ENCODE data around the gene NEK11. TPM values are rescaled to one million over a fixed set of nuclear protein-coding genes. Genes with fewer than 3 reads are reported as not detected.

Gene NEK11
- total RNA-seq, 1 experiment from 2014 or later = 10.5 TPM

- DNase-seq = no peak
- Histone ChIP-seq H3K9me3 (no peaks in the 10 kb centered on the region), H3K4me3 (no peak overlapping the region), H3K36me3 (no peaks in the 10 kb centered on the region), H3K27me3 (no peaks in the 10 kb centered on the region)
Measured at GRCh38 chr3:131079086-131079485, 52.4 kb downstream of the NEK11 start.

- H3K9me3 ChIP-seq = no peaks in the 10 kb centered on the region
- H3K27me3 ChIP-seq = no peaks in the 10 kb centered on the region
- no peak for DNase-seq
- no peaks in the 10 kb centered on the region for H3K36me3 ChIP-seq
- H3K4me3 ChIP-seq = no peak overlapping the region
Measured at GRCh38 chr3:131081224-131081623, 54.5 kb downstream of the NEK11 start.

- no peak for DNase-seq
- H3K4me3 ChIP-seq = no peak overlapping the region
- no peaks in the 10 kb centered on the region for H3K9me3 ChIP-seq
- H3K36me3 ChIP-seq = no peaks in the 10 kb centered on the region
- no peaks in the 10 kb centered on the region for H3K27me3 ChIP-seq
Measured at GRCh38 chr3:131082246-131082645, 55.6 kb downstream of the NEK11 start.

GRCh38 chr3:131082871-131083863 lies 56.5 kb downstream of the NEK11 start:
- DNase-seq = peak; percentile 14
- Histone ChIP-seq H3K9me3 (no peaks in the 10 kb centered on the region), H3K27me3 (no peaks in the 10 kb centered on the region), H3K4me3 (no peak overlapping the region), H3K36me3 (no peaks in the 10 kb centered on the region)

- H3K9me3 ChIP-seq = no peaks in the 10 kb centered on the region
- no peaks in the 10 kb centered on the region for H3K36me3 ChIP-seq
- H3K4me3 ChIP-seq = no peak overlapping the region
- no peaks in the 10 kb centered on the region for H3K27me3 ChIP-seq
- DNase-seq = peak; percentile 26
Measured at GRCh38 chr3:131091768-131092167, 65.1 kb downstream of the NEK11 start.

- Histone ChIP-seq H3K27me3 (no peaks in the 10 kb centered on the region), H3K4me3 (no peak overlapping the region), H3K9me3 (no peaks in the 10 kb centered on the region), H3K36me3 (no peaks in the 10 kb centered on the region)
- no peak for DNase-seq
Measured at GRCh38 chr3:131107637-131108433, 81.2 kb downstream of the NEK11 start.

- H3K36me3 ChIP-seq = no peaks in the 10 kb centered on the region
- no peak overlapping the region for H3K4me3 ChIP-seq
- no peak for DNase-seq
- H3K9me3 ChIP-seq = no peaks in the 10 kb centered on the region
- no peaks in the 10 kb centered on the region for H3K27me3 ChIP-seq
Measured at GRCh38 chr3:131109156-131109555, 82.5 kb downstream of the NEK11 start.

- Histone ChIP-seq H3K4me3 (no peak overlapping the region), H3K36me3 (no peaks in the 10 kb centered on the region), H3K9me3 (no peaks in the 10 kb centered on the region)
Measured at GRCh38 chr3:131110087-131110486, 83.4 kb downstream of the NEK11 start.

GRCh38 chr3:131114256-131114655 lies 87.6 kb downstream of the NEK11 start:
- Histone ChIP-seq H3K36me3 (no peaks in the 10 kb centered on the region), H3K27me3 (no peaks in the 10 kb centered on the region), H3K9me3 (no peaks in the 10 kb centered on the region), H3K4me3 (no peak overlapping the region)
- DNase-seq = no peak

More at GRCh38 chr3:131110087-131110486, 83.4 kb downstream of the NEK11 start:
- no peaks in the 10 kb centered on the region for H3K27me3 ChIP-seq
- no peak for DNase-seq

GRCh38 chr3:131125684-131126083 lies 99.0 kb downstream of the NEK11 start:
- DNase-seq = no peak
- H3K27me3 ChIP-seq = no peaks in the 10 kb centered on the region
- H3K36me3 ChIP-seq = no peaks in the 10 kb centered on the region
- H3K9me3 ChIP-seq = peaks cover 4% of the 10 kb centered on the region
- H3K4me3 ChIP-seq = no peak overlapping the region

GRCh38 chr3:131140891-131141290 lies 114.2 kb downstream of the NEK11 start:
- DNase-seq = no peak
- Histone ChIP-seq H3K27me3 (no peaks in the 10 kb centered on the region), H3K9me3 (no peaks in the 10 kb centered on the region), H3K36me3 (no peaks in the 10 kb centered on the region), H3K4me3 (no peak overlapping the region)

- DNase-seq = no peak
- Histone ChIP-seq H3K9me3 (no peaks in the 10 kb centered on the region), H3K4me3 (no peak overlapping the region), H3K27me3 (no peaks in the 10 kb centered on the region), H3K36me3 (no peaks in the 10 kb centered on the region)
Measured at GRCh38 chr3:131141770-131142169, 115.1 kb downstream of the NEK11 start.

- no peak for DNase-seq
- no peaks in the 10 kb centered on the region for H3K9me3 ChIP-seq
- no peaks in the 10 kb centered on the region for H3K27me3 ChIP-seq
- H3K4me3 ChIP-seq = no peak overlapping the region
- H3K36me3 ChIP-seq = no peaks in the 10 kb centered on the region
Measured at GRCh38 chr3:131142580-131142979, 115.9 kb downstream of the NEK11 start.

GRCh38 chr3:131143802-131144201 lies 117.1 kb downstream of the NEK11 start:
- Histone ChIP-seq H3K4me3 (no peak overlapping the region), H3K9me3 (no peaks in the 10 kb centered on the region), H3K27me3 (no peaks in the 10 kb centered on the region), H3K36me3 (no peaks in the 10 kb centered on the region)
- no peak for DNase-seq

- DNase-seq = no peak
- no peaks in the 10 kb centered on the region for H3K36me3 ChIP-seq
- no peaks in the 10 kb centered on the region for H3K27me3 ChIP-seq
- no peak overlapping the region for H3K4me3 ChIP-seq
- H3K9me3 ChIP-seq = no peaks in the 10 kb centered on the region
Measured at GRCh38 chr3:131147534-131147933, 120.9 kb downstream of the NEK11 start.

GRCh38 chr3:131158434-131158833 lies 131.8 kb downstream of the NEK11 start:
- Histone ChIP-seq H3K27me3 (no peaks in the 10 kb centered on the region), H3K9me3 (no peaks in the 10 kb centered on the region), H3K4me3 (no peak overlapping the region), H3K36me3 (no peaks in the 10 kb centered on the region)
- DNase-seq = no peak

GRCh38 chr3:131162516-131162915 lies 135.8 kb downstream of the NEK11 start:
- no peaks in the 10 kb centered on the region for H3K9me3 ChIP-seq
- H3K27me3 ChIP-seq = no peaks in the 10 kb centered on the region
- DNase-seq = no peak
- no peaks in the 10 kb centered on the region for H3K36me3 ChIP-seq
- no peak overlapping the region for H3K4me3 ChIP-seq

Measured in MG63 (cell line).